Peyer's patch (tissue), 4 donors: Measurements from ENCODE around the gene CORO2A.

Experiments used
- POLR2A ChIP-seq, 2 donors: fragments of 450-650 bp; IDR thresholded peaks; one replicate each; pipeline ENCODE4 v1.5.1; 2017; ENCODE audit warnings: antibody characterized with exemption in 2 of 2, mild to moderate bottlenecking in 2 of 2, moderate library complexity in 2 of 2
- TF ChIP-seq, protein P1 (sequence below), 6 experiments: fragments of 450-650 bp in 4 of 6; fragments of 200-600 bp in 2 of 6; sonication (generic) in 1 of 6; IDR thresholded peaks; one replicate each; pipeline ENCODE4 v1.5.1; 2017 to 2019; ENCODE audit warnings: antibody characterized with exemption in 6 of 6, mild to moderate bottlenecking in 3 of 6, moderate library complexity in 1 of 6

DNA sequence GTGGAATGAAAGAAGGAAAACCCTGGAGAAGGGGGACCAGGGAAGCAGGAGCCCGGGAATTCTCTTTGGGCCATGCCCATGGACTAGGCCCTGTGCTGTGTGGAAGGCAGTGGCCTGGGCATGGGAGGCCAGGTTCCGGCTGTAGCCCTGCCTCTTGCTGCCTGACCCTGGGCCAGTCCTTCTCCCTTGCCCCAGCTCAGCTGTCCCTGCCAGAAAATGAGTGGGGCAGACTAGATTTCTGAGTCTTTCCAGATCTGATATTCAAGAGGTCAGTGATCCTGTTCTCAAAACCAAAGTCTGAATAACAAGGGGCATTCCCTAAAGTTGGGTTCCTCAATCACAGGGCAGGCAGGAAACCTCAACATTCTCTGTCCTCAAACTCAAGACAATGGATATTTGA lies 24.8 kb upstream of the CORO2A start:
- TF ChIP-seq, protein P1, sequence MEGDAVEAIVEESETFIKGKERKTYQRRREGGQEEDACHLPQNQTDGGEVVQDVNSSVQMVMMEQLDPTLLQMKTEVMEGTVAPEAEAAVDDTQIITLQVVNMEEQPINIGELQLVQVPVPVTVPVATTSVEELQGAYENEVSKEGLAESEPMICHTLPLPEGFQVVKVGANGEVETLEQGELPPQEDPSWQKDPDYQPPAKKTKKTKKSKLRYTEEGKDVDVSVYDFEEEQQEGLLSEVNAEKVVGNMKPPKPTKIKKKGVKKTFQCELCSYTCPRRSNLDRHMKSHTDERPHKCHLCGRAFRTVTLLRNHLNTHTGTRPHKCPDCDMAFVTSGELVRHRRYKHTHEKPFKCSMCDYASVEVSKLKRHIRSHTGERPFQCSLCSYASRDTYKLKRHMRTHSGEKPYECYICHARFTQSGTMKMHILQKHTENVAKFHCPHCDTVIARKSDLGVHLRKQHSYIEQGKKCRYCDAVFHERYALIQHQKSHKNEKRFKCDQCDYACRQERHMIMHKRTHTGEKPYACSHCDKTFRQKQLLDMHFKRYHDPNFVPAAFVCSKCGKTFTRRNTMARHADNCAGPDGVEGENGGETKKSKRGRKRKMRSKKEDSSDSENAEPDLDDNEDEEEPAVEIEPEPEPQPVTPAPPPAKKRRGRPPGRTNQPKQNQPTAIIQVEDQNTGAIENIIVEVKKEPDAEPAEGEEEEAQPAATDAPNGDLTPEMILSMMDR (IDR thresholded peaks at IDR 0.05) = no peak
- TF ChIP-seq POLR2A (IDR thresholded peaks at IDR 0.05) = no peak
